Activated CD4-positive, alpha-beta T cell treated with anti-CD3 and anti-CD28 coated beads, Interleukin-2, amount 10 ng/mL, durations not matched to agents 7 days and 5 days (primary cell): ENCODE results near the gene EXOC1. TPM values are rescaled to one million over a fixed set of nuclear protein-coding genes. Genes with fewer than 3 reads are reported as not detected.

ENCODE experiments used
- CTCF ChIA-PET: fragments of 350-600 bp; sonication (Branson Sonifier 250); formaldehyde crosslinking; loops from one replicate; lab custom pipeline; 2021; ENCODE audit warnings: antibody characterized with exemption; lab: Charles Lee
- POLR2A ChIA-PET: fragments of 350-600 bp; sonication (Branson Sonifier 250); formaldehyde crosslinking; loops from one replicate; lab custom pipeline; 2021; ENCODE audit warnings: antibody characterized with exemption; lab: Charles Lee
- DNase-seq: peaks from one replicate; pipeline ENCODE4 v3.0.0-alpha.2; 2020
- H3K27ac Mint-ChIP-seq: one replicate; pipeline ENCODE4 v1.8.0; 2021; ENCODE audit warnings: mild to moderate bottlenecking, moderate library complexity, mixed read lengths
- H3K27me3 Mint-ChIP-seq: one replicate; pipeline ENCODE4 v1.8.0; 2021; ENCODE audit warnings: mixed read lengths
- H3K36me3 Mint-ChIP-seq: one replicate; pipeline ENCODE4 v1.8.0; 2021; ENCODE audit warnings: low read depth, mixed read lengths
- H3K4me1 Mint-ChIP-seq: one replicate; pipeline ENCODE4 v1.8.0; 2021; ENCODE audit warnings: mixed read lengths
- H3K4me3 Mint-ChIP-seq: one replicate; pipeline ENCODE4 v1.8.0; 2021; ENCODE audit warnings: mild to moderate bottlenecking, moderate library complexity, mixed read lengths
- H3K9me3 Mint-ChIP-seq: one replicate; pipeline ENCODE4 v1.8.0; 2021; ENCODE audit warnings: mixed read lengths
- total RNA-seq, 2 experiments: library from RNA; stranded (reverse); gene quantifications; one replicate each; pipeline ENCODE4 v1.2.3, GENCODE V29; 2021

Gene EXOC1
- total RNA-seq, 2 experiments from 2014 or later, result 30.3 to 32.3 TPM

- Mint-ChIP-seq H3K4me3 (no peak overlapping the region), H3K9me3 (no peaks in the 10 kb centered on the region), H3K4me1 (peaks cover 22% of the 10 kb centered on the region), H3K27ac (no peak overlapping the region), H3K36me3 (peaks cover 27% of the 10 kb centered on the region), H3K27me3 (no peaks in the 10 kb centered on the region)
- ChIA-PET CTCF (interaction anchor here (0.7 to 1.3 kb wide), 2 partner anchors 470 to 478 kb away, joined by 3 to 6 read pairs; no protein-coding TSS in a partner anchor), POLR2A (no interaction called here)
- DNase-seq, result no peak
Measured at GRCh38 chr4:55865228-55865806, 11.9 kb downstream of the EXOC1 start.

GRCh38 chr4:55866290-55866907 lies 13.0 kb downstream of the EXOC1 start:
- H3K4me3 Mint-ChIP-seq, result no peak overlapping the region
- CTCF ChIA-PET, result interaction anchor here (0.5 to 1.7 kb wide), 4 partner anchors 10 to 1531 kb away, joined by 5 to 7 read pairs (median 6); partner anchors contain the start of gene EXOC1

GRCh38 chr4:55866973-55867574 lies 13.6 kb downstream of the EXOC1 start:
- POLR2A ChIA-PET, result no interaction called here
- peaks cover 30% of the 10 kb centered on the region for H3K36me3 Mint-ChIP-seq
- H3K27ac Mint-ChIP-seq, result no peak overlapping the region

More at GRCh38 chr4:55866290-55866907, 13.0 kb downstream of the EXOC1 start:
- no peak for DNase-seq
- Mint-ChIP-seq H3K4me1 (peaks cover 22% of the 10 kb centered on the region), H3K27me3 (no peaks in the 10 kb centered on the region), H3K9me3 (no peaks in the 10 kb centered on the region), H3K27ac (peak overlapping the region; percentile 50), H3K36me3 (peaks cover 31% of the 10 kb centered on the region)
- POLR2A ChIA-PET, result no interaction called here

GRCh38 chr4:55868581-55869090 lies 15.2 kb downstream of the EXOC1 start:
- ChIA-PET CTCF (no interaction called here), POLR2A (no interaction called here)
- H3K27me3 Mint-ChIP-seq, result no peaks in the 10 kb centered on the region
- no peak for DNase-seq
- H3K4me1 Mint-ChIP-seq, result peaks cover 22% of the 10 kb centered on the region
- H3K27ac Mint-ChIP-seq, result peak overlapping the region; percentile 3
- H3K9me3 Mint-ChIP-seq, result no peaks in the 10 kb centered on the region
- no peak overlapping the region for H3K4me3 Mint-ChIP-seq
- H3K36me3 Mint-ChIP-seq, result peaks cover 36% of the 10 kb centered on the region

More at GRCh38 chr4:55866973-55867574, 13.6 kb downstream of the EXOC1 start:
- peak; percentile 38 for DNase-seq
- no peak overlapping the region for H3K4me3 Mint-ChIP-seq
- CTCF ChIA-PET, result interaction anchor here (0.5 to 1.7 kb wide), 6 partner anchors 9 to 1531 kb away, joined by 3 to 7 read pairs (median 5); partner anchors contain the start of genes CEP135 and EXOC1
- peaks cover 22% of the 10 kb centered on the region for H3K4me1 Mint-ChIP-seq
- H3K9me3 Mint-ChIP-seq, result no peaks in the 10 kb centered on the region
- no peaks in the 10 kb centered on the region for H3K27me3 Mint-ChIP-seq

GRCh38 chr4:55871299-55871800 lies 17.9 kb downstream of the EXOC1 start:
- POLR2A ChIA-PET, result no interaction called here
- Mint-ChIP-seq H3K27me3 (no peaks in the 10 kb centered on the region), H3K4me1 (peaks cover 9% of the 10 kb centered on the region), H3K4me3 (no peak overlapping the region), H3K27ac (no peak overlapping the region), H3K9me3 (no peaks in the 10 kb centered on the region), H3K36me3 (peaks cover 33% of the 10 kb centered on the region)
- CTCF ChIA-PET, result interaction anchor here (1.0 kb wide), 1 partner anchor 525 kb away, joined by 3 read pairs; the partner anchor contains the start of gene SRD5A3
- DNase-seq, result no peak

- POLR2A ChIA-PET, result no interaction called here
- no peaks in the 10 kb centered on the region for H3K27me3 Mint-ChIP-seq
- CTCF ChIA-PET, result no interaction called here
- no peak overlapping the region for H3K27ac Mint-ChIP-seq
- H3K36me3 Mint-ChIP-seq, result peaks cover 38% of the 10 kb centered on the region
- no peak for DNase-seq
- H3K9me3 Mint-ChIP-seq, result no peaks in the 10 kb centered on the region
- no peak overlapping the region for H3K4me3 Mint-ChIP-seq
- no peaks in the 10 kb centered on the region for H3K4me1 Mint-ChIP-seq
Measured at GRCh38 chr4:55874831-55875230, 21.4 kb downstream of the EXOC1 start.

- Mint-ChIP-seq H3K27me3 (no peaks in the 10 kb centered on the region), H3K36me3 (peaks cover 35% of the 10 kb centered on the region), H3K4me3 (no peak overlapping the region), H3K9me3 (no peaks in the 10 kb centered on the region), H3K27ac (no peak overlapping the region), H3K4me1 (no peaks in the 10 kb centered on the region)
- CTCF ChIA-PET, result interaction anchor here (2.6 kb wide), 1 partner anchor 10 kb away, joined by 7 read pairs; no protein-coding TSS in a partner anchor
- no peak for DNase-seq
- POLR2A ChIA-PET, result no interaction called here
Measured at GRCh38 chr4:55876387-55876786, 22.9 kb downstream of the EXOC1 start.

- CTCF ChIA-PET, result no interaction called here
- no peaks in the 10 kb centered on the region for H3K27me3 Mint-ChIP-seq
Measured at GRCh38 chr4:55879224-55879623, 25.8 kb downstream of the EXOC1 start.

GRCh38 chr4:55880652-55881280 lies 27.3 kb downstream of the EXOC1 start:
- Mint-ChIP-seq H3K4me3 (no peak overlapping the region), H3K36me3 (peaks cover 37% of the 10 kb centered on the region), H3K27me3 (no peaks in the 10 kb centered on the region), H3K4me1 (no peaks in the 10 kb centered on the region), H3K27ac (no peak overlapping the region), H3K9me3 (no peaks in the 10 kb centered on the region)
- CTCF ChIA-PET, result interaction anchor here (0.6 to 1.0 kb wide), 2 partner anchors 17 to 1063 kb away, joined by 3 read pairs; no protein-coding TSS in a partner anchor
- no peak for DNase-seq
- POLR2A ChIA-PET, result no interaction called here

More at GRCh38 chr4:55879224-55879623, 25.8 kb downstream of the EXOC1 start:
- Mint-ChIP-seq H3K9me3 (no peaks in the 10 kb centered on the region), H3K36me3 (peaks cover 37% of the 10 kb centered on the region), H3K4me3 (no peak overlapping the region), H3K4me1 (no peaks in the 10 kb centered on the region), H3K27ac (no peak overlapping the region)
- POLR2A ChIA-PET, result no interaction called here
- no peak for DNase-seq

- Mint-ChIP-seq H3K9me3 (no peaks in the 10 kb centered on the region), H3K4me1 (peaks cover 4% of the 10 kb centered on the region), H3K27ac (no peak overlapping the region), H3K36me3 (peaks cover 30% of the 10 kb centered on the region), H3K4me3 (no peak overlapping the region), H3K27me3 (no peaks in the 10 kb centered on the region)
- CTCF ChIA-PET, result no interaction called here
- POLR2A ChIA-PET, result no interaction called here
- DNase-seq, result no peak
Measured at GRCh38 chr4:55884093-55884850, 30.8 kb downstream of the EXOC1 start.

- DNase-seq, result no peak
- Mint-ChIP-seq H3K9me3 (no peaks in the 10 kb centered on the region), H3K4me1 (peaks cover 4% of the 10 kb centered on the region), H3K27ac (no peak overlapping the region), H3K36me3 (peaks cover 30% of the 10 kb centered on the region), H3K27me3 (no peaks in the 10 kb centered on the region), H3K4me3 (no peak overlapping the region)
- POLR2A ChIA-PET, result no interaction called here
- CTCF ChIA-PET, result no interaction called here
Measured at GRCh38 chr4:55884851-55885219, 31.4 kb downstream of the EXOC1 start.

- CTCF ChIA-PET, result interaction anchor here (1.0 kb wide), 1 partner anchor 27 kb away, joined by 4 read pairs; no protein-coding TSS in a partner anchor
- peaks cover 30% of the 10 kb centered on the region for H3K36me3 Mint-ChIP-seq
Measured at GRCh38 chr4:55887594-55887993, 34.1 kb downstream of the EXOC1 start.

More at GRCh38 chr4:55887594-55887993, 34.1 kb downstream of the EXOC1 start:
- DNase-seq, result no peak
- peak overlapping the region; percentile 19 for H3K27ac Mint-ChIP-seq
- peaks cover 13% of the 10 kb centered on the region for H3K4me1 Mint-ChIP-seq
- no peak overlapping the region for H3K4me3 Mint-ChIP-seq
- POLR2A ChIA-PET, result interaction anchor here (0.6 kb wide), 1 partner anchor 1046 kb away, joined by 3 read pairs; no protein-coding TSS in a partner anchor
- no peaks in the 10 kb centered on the region for H3K27me3 Mint-ChIP-seq
- H3K9me3 Mint-ChIP-seq, result no peaks in the 10 kb centered on the region
